ENCODE results near the gene RXRA. TPM values are rescaled to one million over a fixed set of nuclear protein-coding genes. Genes with fewer than 3 reads are reported as not detected.

The RXRA gene
- total and polyA plus RNA-seq, 2 of the 13 experiments (the other 11 are each of a cell fraction or from before 2014, with no cell fraction given): 18.9 to 29.2 TPM

DNA sequence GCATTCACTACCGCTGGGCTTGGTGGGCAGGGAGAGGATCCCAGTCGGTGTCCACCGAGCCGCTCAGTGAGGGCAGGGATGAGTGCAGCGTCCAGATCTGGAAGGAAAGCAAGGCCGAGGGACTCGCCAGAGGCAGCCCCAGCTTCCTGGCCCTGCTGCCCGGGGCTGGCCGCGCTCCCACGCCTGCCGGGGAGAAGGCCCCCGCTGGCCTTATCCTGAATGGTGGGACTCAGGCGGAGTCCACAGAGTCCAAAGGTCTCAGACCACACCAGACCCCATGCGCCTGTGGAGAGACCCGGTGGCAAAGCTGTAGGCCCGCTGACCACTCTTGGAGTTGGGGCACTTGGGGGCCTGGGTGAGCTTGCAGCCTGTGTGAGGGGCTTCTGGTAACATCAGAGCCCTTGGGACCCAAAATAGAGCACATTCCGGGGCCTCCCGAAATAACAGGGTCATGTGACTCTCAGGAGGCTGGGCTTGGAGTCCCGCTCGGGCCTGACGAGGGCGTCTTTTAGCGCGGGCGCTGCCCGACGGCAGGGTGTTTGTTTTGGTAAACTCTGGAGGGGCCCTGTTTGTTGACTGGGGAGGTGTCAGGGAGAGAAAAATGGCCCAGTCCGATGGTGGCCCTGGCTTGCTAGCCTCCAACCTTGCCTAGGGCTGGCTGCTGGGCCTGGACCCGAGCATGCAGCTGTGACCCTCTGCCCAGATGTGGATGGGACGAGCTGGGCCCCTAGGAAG is 2.8 kb downstream of the RXRA start (continued):
- TF ChIP-seq, protein P1, sequence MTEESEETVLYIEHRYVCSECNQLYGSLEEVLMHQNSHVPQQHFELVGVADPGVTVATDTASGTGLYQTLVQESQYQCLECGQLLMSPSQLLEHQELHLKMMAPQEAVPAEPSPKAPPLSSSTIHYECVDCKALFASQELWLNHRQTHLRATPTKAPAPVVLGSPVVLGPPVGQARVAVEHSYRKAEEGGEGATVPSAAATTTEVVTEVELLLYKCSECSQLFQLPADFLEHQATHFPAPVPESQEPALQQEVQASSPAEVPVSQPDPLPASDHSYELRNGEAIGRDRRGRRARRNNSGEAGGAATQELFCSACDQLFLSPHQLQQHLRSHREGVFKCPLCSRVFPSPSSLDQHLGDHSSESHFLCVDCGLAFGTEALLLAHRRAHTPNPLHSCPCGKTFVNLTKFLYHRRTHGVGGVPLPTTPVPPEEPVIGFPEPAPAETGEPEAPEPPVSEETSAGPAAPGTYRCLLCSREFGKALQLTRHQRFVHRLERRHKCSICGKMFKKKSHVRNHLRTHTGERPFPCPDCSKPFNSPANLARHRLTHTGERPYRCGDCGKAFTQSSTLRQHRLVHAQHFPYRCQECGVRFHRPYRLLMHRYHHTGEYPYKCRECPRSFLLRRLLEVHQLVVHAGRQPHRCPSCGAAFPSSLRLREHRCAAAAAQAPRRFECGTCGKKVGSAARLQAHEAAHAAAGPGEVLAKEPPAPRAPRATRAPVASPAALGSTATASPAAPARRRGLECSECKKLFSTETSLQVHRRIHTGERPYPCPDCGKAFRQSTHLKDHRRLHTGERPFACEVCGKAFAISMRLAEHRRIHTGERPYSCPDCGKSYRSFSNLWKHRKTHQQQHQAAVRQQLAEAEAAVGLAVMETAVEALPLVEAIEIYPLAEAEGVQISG (CRISPR knock-in tag; IDR thresholded peaks at IDR 0.05): no peak; the same call in 1 of the 2 replicates
- TF ChIP-seq ZNF562 (CRISPR knock-in tag; IDR thresholded peaks at IDR 0.05; ENCODE audit: borderline replicate concordance): no peak
- TF ChIP-seq BCL6 (CRISPR knock-in tag; IDR thresholded peaks at IDR 0.05): no peak; the same call in 1 of the 2 replicates
- TF ChIP-seq SNAI1 (CRISPR knock-in tag; IDR thresholded peaks at IDR 0.05; ENCODE audit: borderline replicate concordance): peak; percentile 97
- no peak for TF ChIP-seq ZNF33A (CRISPR knock-in tag; IDR thresholded peaks at IDR 0.05; ENCODE audit: borderline replicate concordance)
- TF ChIP-seq POGZ (CRISPR knock-in tag; IDR thresholded peaks at IDR 0.05): 0 out of 2 replicates have a peak, but pooled peaks have one; percentile 15
- TF ChIP-seq, protein P2, sequence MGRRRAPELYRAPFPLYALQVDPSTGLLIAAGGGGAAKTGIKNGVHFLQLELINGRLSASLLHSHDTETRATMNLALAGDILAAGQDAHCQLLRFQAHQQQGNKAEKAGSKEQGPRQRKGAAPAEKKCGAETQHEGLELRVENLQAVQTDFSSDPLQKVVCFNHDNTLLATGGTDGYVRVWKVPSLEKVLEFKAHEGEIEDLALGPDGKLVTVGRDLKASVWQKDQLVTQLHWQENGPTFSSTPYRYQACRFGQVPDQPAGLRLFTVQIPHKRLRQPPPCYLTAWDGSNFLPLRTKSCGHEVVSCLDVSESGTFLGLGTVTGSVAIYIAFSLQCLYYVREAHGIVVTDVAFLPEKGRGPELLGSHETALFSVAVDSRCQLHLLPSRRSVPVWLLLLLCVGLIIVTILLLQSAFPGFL (CRISPR knock-in tag; IDR thresholded peaks at IDR 0.05): no peak
- peak; percentile 5; the same call in 1 of the 2 replicates for TF ChIP-seq ZSCAN21 (CRISPR knock-in tag; IDR thresholded peaks at IDR 0.05; ENCODE audit: borderline replicate concordance)
- peak; percentile 34; the same call in 1 of the 2 replicates for TF ChIP-seq ZNF766 (CRISPR knock-in tag; IDR thresholded peaks at IDR 0.05; ENCODE audit: borderline replicate concordance)
- TF ChIP-seq SRF (IDR thresholded peaks at IDR 0.05; ENCODE audit: low read depth, low read length): no peak
- TF ChIP-seq NAIF1 (CRISPR knock-in tag; IDR thresholded peaks at IDR 0.05; ENCODE audit: borderline replicate concordance): no peak
- TF ChIP-seq ZFP36L2 (CRISPR knock-in tag; IDR thresholded peaks at IDR 0.05): no peak
- no peak for TF ChIP-seq ZNF713 (CRISPR knock-in tag; IDR thresholded peaks at IDR 0.05)
- no peak for TF ChIP-seq TGIF2 (CRISPR knock-in tag; IDR thresholded peaks at IDR 0.05)
- TF ChIP-seq ZNF253 (CRISPR knock-in tag; IDR thresholded peaks at IDR 0.05; ENCODE audit: borderline replicate concordance): 0 out of 2 replicates have a peak, but pooled peaks have one; percentile 36
- TF ChIP-seq PAWR (CRISPR knock-in tag; IDR thresholded peaks at IDR 0.05; ENCODE audit: borderline replicate concordance): no peak
- TF ChIP-seq HOXA7 (CRISPR knock-in tag; IDR thresholded peaks at IDR 0.05): no peak
- TF ChIP-seq NFE2L2 (IDR thresholded peaks at IDR 0.05; ENCODE audit: low read length): no peak
- no peak for TF ChIP-seq ZNF460 (CRISPR knock-in tag; IDR thresholded peaks at IDR 0.05; ENCODE audit: borderline replicate concordance)
- TF ChIP-seq ZNF772 (CRISPR knock-in tag; IDR thresholded peaks at IDR 0.05): no peak
- peak; percentile 14 for TF ChIP-seq SP5 (CRISPR knock-in tag; IDR thresholded peaks at IDR 0.05; ENCODE audit: borderline replicate concordance, low read depth)
- peak; percentile 40; the same call in 1 of the 2 replicates for TF ChIP-seq ZNF205 (CRISPR knock-in tag; IDR thresholded peaks at IDR 0.05)
- TF ChIP-seq YEATS4 (CRISPR knock-in tag; IDR thresholded peaks at IDR 0.05; ENCODE audit: borderline replicate concordance): peak; percentile 80
- no peak for TF ChIP-seq SMC3 (IDR thresholded peaks at IDR 0.05; ENCODE audit: low read length)
- TF ChIP-seq, protein P3, sequence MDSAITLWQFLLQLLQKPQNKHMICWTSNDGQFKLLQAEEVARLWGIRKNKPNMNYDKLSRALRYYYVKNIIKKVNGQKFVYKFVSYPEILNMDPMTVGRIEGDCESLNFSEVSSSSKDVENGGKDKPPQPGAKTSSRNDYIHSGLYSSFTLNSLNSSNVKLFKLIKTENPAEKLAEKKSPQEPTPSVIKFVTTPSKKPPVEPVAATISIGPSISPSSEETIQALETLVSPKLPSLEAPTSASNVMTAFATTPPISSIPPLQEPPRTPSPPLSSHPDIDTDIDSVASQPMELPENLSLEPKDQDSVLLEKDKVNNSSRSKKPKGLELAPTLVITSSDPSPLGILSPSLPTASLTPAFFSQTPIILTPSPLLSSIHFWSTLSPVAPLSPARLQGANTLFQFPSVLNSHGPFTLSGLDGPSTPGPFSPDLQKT (CRISPR knock-in tag; IDR thresholded peaks at IDR 0.05; ENCODE audit: borderline replicate concordance): no peak
